ENCODE data around the gene FGF7.

GRCh38 chr15:49406352-49407118 is 16.5 kb upstream of the FGF7 start:
- TF ChIP-seq CTCF (conservative IDR thresholded peaks at IDR 0.05; ENCODE audit: low read depth, low read length) (no peak), EZH2 (IDR thresholded peaks at IDR 0.05; ENCODE audit: low read length, unreplicated experiment) (no peak)
